DMS 273 (cell line): Measurements from ENCODE around the gene BEST3.

Experiments
- DNase-seq: peaks from one replicate; lab custom pipeline; 2025; ENCODE audit not compliant: unreplicated experiment; lab: John Stamatoyannopoulos, UW

The BEST3 gene

DNA sequence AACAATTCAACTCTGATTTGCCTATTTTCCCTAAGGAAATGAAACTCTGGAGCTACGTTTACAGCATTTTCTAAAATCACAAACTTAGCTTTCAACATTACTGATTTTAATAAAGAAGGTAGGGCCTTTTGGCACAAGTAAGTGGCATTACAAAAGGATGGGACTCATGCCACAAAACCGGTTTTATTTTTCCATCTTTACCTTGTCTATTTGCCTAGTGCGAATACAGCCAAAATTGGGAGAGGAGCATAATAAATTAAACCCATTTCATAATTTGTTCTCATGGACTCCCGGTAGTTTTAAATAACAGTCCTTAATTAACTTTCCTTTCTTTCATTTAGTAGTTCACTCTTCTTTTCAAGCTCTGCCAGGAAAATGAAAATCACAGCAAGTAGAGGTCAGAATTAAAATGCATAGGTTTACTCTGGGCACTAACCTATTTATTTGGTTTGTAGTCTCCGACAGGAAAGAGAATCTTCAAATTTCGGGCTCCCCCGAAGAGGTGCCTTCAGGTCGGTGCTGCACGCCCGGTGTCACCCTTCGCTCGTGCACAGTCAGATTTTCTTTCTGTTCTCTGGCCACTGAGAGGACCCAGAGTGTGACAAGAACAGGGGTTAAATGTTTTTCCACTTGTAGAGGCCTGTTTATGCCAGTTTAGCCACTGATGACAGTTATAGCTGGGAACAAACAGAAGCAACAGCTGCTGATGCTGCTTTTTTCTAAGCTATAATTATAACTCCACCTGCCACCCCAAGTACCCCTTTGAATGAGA is at the start of gene BEST3:
Gene BEST3, minus strand, starts transcription at position 535 of the 772 bp plus-strand sequence. CDS start 1,505 bp downstream, outside the sequence.
- DNase-seq = peak; percentile 63

DNA sequence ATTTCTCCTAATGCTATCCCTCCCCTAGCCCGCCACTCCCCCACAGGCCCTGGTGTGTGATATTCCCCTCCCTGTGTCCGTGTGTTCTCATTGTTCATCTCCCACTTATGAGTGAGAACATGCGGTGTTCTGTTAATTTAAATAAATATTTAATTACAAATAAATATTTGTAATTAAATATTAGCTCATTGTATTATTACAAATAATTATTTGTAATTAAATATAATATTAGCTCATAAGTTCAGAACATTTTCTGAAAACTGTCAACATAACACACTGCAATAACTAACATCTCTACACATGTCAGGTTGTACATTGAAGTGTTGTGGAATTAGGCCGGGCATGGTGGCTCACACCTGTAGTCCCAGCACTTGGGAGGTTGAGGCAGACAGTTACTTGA is 45.0 kb upstream of the BEST3 start:
- DNase-seq = no peak

GRCh38 chr12:69739287-69740191 is 40.4 kb upstream of the BEST3 start:
- DNase-seq = peak; percentile 61

DNA sequence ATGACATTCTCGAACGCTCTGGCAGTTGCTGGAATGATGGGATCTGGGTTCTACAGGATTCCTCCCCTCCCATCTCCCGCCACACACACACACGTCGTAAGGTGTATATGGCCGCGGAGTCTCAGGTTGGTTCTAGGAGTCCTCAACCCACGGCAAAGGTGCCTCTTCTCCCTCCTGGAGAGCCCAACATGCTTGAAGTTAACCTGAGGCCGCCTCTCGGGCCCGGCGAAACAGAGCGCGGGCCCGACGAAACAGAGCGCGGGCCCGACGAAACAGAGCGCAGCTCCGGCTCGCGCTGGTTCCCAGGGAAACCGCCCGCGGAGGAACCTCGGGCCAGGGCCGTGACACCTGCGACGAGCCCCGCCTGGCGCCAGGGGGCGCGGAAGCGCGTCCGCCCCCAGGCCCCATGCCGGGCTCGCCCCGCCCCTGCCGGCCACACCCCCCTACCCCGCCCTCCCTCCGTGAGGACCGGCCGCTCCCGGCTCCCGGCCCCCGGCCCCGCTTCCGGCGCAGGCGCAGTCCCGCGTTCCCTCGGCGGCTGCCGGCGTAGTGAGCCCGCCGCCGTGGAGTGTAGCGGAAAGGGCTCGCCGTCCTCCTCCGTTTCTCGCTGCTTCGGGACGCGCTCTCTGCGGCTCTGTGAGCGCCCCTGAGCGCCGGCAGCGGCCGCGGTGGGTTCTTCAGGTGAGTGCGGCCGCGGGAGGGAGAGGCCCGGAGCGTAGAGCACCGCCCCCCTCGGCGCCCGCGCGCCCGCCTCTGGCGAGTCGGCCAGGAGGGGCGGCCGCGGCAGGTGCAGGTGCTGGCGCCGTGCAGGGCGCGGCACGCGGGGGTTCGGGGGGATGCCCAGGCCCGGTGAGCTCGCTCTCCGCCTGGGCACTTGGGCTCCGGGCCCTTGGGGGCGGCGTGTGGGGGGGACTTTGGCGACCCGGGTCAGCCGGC is 39.5 kb upstream of the BEST3 start, which contains the start of gene RAB3IP:
Gene RAB3IP, plus strand, starts transcription at position 510 of the 936 bp plus-strand sequence. CDS start 16,549 bp downstream, outside the sequence.
- peak; percentile 94 for DNase-seq

GRCh38 chr12:69733638-69734037 is 34.5 kb upstream of the BEST3 start:
- DNase-seq = no peak

DNA sequence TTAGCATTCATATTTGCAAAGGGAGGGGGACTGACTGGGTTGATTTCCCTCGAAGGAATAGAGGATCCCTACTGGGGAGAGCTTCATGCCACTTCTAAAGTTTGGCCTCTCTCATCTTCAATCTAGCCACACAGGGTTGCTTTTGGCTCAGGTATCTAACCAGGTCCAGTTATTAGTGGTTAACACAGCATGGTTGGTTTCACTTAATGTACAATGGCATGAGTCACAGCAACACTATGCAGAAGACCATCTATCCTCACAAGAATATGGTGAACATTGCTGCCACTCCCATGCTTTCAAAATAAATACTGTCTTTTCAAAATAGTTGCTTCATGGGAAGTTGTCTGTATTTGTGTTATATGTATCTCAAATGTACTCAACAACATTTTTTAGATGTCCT is 33.0 kb upstream of the BEST3 start:
- no peak for DNase-seq

- no peak for DNase-seq
Observed at GRCh38 chr12:69726922-69727321, 27.8 kb upstream of the BEST3 start.

- DNase-seq = no peak
Observed at GRCh38 chr12:69720750-69721149, 21.6 kb upstream of the BEST3 start.

DNA sequence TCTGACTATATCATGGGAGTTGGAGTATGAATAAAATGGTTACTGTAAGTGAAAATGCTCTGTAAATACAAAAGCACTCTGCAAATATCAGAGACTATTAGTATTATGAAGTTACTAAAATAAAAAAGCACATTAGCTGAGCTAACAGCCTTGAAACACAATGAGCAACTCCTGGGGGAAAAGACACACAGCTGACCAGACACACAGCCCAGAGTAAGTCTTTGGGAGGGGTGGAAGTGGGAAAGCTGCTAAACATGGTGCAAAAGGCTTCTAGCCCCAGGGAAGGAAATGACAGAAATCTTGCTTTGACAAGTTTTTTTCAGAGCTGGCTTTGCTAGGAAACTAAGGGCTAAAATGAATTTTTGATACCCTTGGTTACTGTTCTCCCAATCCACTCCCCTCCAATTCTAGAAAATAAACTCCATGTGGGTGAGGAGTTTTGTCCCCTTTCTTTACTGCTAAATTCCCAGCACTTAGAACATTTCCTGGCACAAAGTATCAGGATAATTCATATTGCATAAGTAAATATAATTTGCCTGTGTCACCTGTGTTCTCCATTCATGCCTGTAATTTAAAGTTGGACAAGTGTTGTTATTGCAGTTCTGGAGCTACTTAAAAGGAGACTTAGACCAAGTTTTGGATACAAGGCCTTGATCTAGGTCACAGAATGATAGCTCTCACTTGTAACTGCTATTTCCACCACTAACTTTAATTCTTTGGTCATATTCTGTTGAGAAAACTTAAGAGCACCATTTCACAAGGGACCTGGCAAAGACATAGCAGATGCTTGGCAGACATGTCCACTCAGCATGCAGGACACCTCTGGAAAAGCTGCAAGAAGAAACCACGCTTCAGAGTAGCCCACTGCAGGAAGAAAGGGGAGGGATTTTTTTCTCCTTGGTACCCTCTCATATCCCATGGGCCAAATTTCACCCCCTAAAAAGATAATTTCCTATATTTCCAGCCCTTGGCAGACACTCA is 20.5 kb upstream of the BEST3 start:
- no peak for DNase-seq

GRCh38 chr12:69714542-69714941 is 15.4 kb upstream of the BEST3 start:
- no peak for DNase-seq

DNA sequence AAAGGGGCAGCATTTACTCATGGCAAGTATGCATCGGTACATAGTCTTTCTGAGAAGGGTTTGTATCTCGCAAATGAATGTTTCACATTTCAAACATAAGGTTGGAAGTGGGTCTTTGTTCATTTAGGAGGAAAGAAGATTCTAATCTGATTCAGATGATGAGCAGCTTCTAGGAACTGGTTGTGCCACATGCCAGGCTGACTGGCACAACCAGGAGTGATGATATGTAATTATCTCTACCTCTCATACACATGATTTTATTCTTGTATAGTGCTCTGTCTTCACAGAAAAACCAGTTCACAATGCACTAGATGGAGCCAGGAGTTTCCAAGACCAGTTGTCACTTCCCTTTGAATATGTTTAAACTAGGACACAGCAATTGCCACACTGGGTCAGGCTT is 13.7 kb upstream of the BEST3 start:
- no peak for DNase-seq

- DNase-seq = no peak
Observed at GRCh38 chr12:69708649-69709048, 9.5 kb upstream of the BEST3 start.

DNA sequence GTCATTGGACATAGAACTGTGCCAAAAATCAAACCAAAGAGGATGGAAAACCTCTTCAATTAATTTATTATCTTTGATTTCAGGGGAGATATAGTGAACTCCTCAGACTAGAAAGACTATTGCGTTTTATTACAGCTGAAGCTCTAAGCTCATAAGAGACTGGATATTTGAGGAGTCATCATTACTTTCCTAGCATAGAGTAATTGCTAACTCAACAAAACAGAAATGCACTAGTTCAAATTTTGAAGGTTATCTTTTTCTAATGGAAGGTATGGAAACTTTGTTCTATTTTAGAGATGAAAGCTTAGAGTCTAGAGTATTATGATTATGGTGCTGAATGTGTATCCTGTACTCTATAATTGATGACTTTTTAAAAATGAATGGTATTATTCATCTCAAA is 5.3 kb upstream of the BEST3 start:
- no peak for DNase-seq

DNA sequence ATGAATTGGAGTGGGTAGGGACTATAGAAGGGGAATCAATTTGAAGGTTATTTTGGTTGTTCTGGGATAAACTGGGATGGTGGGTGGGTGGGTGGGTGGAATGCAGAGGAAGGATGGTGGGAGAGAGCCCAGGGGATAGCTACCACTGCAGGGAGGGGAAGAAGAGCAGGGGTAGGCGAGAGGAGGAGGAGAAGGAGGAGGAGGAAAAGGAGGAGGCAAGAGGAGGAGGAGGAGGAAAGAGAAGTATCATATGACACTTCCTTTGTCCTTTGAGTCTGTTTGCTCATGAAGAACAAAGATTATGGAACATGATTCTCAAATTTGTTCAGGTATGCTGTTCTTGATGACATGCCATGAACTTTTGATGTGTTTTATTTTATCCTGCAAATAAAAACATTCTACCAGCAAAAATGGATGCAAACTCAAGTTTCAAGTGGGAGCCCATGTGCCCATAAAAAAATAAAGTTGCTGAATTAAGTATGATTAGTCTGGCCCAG is 4.1 kb upstream of the BEST3 start:
- DNase-seq = no peak

- DNase-seq = peak; percentile 9
Observed at GRCh38 chr12:69701826-69702225, 2.7 kb upstream of the BEST3 start.

DNA sequence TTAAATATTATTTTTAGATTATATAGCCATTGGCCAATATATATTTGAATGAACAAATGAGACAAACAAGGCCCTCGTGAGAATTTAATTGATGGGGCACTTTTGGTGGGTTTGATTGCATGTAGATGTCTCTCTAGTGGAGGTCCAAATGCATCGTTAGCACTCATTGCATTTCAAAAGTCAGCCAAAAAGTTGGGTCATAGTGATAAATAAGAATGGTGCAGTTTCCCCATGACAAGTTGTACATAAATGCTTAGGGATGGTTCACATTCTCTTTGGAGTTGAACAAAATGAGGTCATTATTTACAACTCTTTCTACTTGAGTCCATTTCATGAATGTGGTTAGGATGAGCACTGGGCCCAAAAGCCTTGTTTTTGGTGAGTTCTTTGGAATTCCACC is 1.0 kb downstream of the BEST3 start:
- peak; percentile 3 for DNase-seq

- no peak for DNase-seq
Observed at GRCh38 chr12:69694123-69694522, 5.0 kb downstream of the BEST3 start.

- no peak for DNase-seq
Observed at GRCh38 chr12:69689638-69690037, 9.5 kb downstream of the BEST3 start.
